Measurements from ENCODE around the gene PGAP6. TPM values are rescaled to one million over a fixed set of nuclear protein-coding genes. Genes with fewer than 3 reads are reported as not detected.

The PGAP6 gene
- polyA plus RNA-seq, 4 donors: 48.1 to 76.6 (median 64.9) TPM

DNA sequence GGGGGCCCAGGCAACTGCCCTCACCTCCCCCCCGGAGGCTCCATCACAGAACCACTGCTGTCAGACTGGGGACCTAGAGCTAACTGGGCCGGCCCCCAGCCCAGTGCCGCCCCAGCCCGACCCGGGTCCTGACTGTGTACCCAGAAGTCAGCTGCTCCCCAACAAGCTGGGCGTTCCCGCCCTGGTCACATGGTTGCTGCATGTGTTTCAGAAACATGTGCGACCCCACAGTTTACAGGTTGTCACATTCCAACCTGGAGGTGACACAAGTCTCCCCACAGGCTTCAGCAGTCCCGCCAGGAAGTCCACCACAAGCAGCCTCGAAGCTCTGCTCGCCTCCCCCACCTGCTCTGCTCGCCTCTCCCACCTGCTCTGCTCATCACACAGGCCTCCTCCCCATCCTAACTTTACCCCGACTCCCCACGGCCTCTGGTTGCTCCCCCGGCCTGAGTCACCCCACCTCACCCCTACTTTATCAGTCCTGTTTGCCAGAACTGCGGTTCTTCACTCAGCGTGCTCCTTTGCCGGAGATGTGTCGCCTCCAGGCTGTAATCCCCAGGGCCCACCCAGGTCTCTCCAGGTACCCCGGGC is 12.4 kb downstream of the PGAP6 start:
- peak overlapping the region in 2 of 3 donors; percentile 45 to 59 for H3K4me3 ChIP-seq (ENCODE audit: low read depth in 1 of 3, low read length in 3 of 3)
- peaks cover 4 to 76% (median 19%) of the 10 kb centered on the region in 3 donors for H3K36me3 ChIP-seq (ENCODE audit: control insufficient read depth in 3 of 3, insufficient read depth in 2 of 3, low read depth in 1 of 3, low read length in 3 of 3)
- DNase-seq: no peak

DNA sequence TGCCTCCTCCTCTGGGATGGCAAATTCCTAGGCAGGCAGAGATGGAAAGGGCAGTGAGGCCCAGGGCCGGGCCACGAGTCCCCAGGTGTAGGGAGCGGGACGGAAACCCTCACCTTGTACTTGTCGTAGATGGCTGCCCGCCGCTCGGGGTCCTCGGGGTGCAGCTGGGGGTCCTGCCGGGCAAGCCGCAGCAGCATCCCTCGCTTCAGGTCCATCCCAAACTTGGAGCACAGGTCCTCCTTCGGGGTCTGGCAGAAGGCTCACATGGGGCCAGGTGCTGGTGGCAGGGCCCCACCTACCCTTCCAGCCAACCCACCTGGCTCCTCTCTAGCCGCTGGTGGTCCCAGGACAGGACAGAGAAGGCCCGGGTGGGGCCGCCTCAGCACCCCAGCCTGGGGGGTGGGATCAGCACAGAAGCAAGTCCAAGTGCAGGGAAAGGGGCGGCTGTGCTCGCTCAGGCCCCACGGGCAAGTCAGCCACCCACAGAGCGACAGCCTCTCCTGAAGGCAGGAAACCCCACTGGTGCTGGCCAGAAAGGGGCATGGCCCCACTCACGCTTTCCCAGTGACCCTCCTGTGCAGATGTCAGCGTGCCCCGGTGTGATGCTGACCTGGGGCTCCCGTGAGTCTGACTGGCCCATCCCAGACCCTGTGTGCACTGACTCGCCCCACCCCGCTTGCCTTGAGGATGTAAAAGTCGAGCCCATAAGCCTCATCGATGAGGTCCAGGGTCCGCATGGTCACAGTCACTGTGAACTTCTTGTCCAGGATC is 13.2 kb downstream of the PGAP6 start:
- Histone ChIP-seq H3K27ac (ENCODE audit: low read depth in 1 of 3, low read length in 2 of 3) (no peak overlapping the region), H3K36me3 (ENCODE audit: control insufficient read depth in 3 of 3, insufficient read depth in 2 of 3, low read depth in 1 of 3, low read length in 3 of 3) (peaks cover 4 to 68% (median 13%) of the 10 kb centered on the region in 3 donors), H3K27me3 (ENCODE audit: control insufficient read depth in 3 of 3, insufficient read depth in 3 of 3, low read length in 3 of 3) (peaks cover 0 to 10% (median 0%) of the 10 kb centered on the region in 3 donors), H3K4me3 (ENCODE audit: low read depth in 1 of 3, low read length in 3 of 3) (no peak overlapping the region), H3K9me3 (ENCODE audit: control insufficient read depth in 2 of 2, insufficient read depth in 1 of 2, low read depth in 1 of 2, low read length in 1 of 2) (no peaks in the 10 kb centered on the region), H3K4me1 (ENCODE audit: control insufficient read depth in 3 of 3, insufficient read depth in 2 of 3, low read depth in 1 of 3, low read length in 2 of 3) (peaks cover 0 to 14% (median 0%) of the 10 kb centered on the region in 3 donors)
- WGBS, 3 donors: 93 to 96% (median 94%) methylated on average over 28 to 29 of the region's 29 CpGs
- FAIRE-seq: no peak
- no peak for DNase-seq

More for the DNA sequence above, 12.4 kb downstream of the PGAP6 start:
- FAIRE-seq: no peak
- no peak overlapping the region for H3K27ac ChIP-seq (ENCODE audit: low read depth in 1 of 3, low read length in 2 of 3)
- peaks cover 0 to 4% (median 0%) of the 10 kb centered on the region in 3 donors for H3K27me3 ChIP-seq (ENCODE audit: control insufficient read depth in 3 of 3, insufficient read depth in 3 of 3, low read length in 3 of 3)
- peaks cover 0 to 14% (median 0%) of the 10 kb centered on the region in 3 donors for H3K4me1 ChIP-seq (ENCODE audit: control insufficient read depth in 3 of 3, insufficient read depth in 2 of 3, low read depth in 1 of 3, low read length in 2 of 3)
- WGBS, 3 donors: 69 to 84% (median 79%) methylated on average over 20 of the region's 20 CpGs
- no peaks in the 10 kb centered on the region for H3K9me3 ChIP-seq (ENCODE audit: control insufficient read depth in 2 of 2, insufficient read depth in 1 of 2, low read depth in 1 of 2, low read length in 1 of 2)

DNA sequence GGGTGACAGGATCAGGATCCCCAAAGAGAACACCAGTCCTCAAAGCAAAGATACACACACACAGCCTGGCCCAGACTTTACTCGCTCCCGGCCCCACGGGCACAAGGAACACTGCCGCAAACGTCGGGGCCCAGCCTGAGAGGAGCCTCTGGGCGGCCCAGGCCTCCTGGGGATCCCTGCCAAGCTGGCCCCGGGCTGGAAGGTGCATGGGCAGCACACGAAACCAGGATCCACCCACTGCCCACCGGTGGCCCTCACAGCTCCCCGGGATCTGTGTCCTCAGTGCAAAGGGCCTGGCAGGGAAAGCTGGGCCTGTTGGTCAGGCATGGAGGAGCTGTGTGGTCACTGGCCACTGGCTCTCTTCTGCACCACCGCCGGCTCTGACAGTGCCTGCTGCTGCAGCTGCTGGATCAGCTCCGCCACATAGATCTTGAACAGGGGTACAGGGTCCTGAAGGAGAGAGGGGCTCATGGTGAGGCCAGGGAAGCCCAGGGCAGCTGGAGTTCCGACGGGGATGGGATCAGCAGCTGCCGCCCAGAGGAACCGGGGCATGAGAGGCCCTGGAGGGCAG is 14.4 kb downstream of the PGAP6 start:
- Histone ChIP-seq H3K4me1 (ENCODE audit: control insufficient read depth in 3 of 3, insufficient read depth in 2 of 3, low read depth in 1 of 3, low read length in 2 of 3) (peaks cover 0 to 14% (median 0%) of the 10 kb centered on the region in 3 donors), H3K27me3 (ENCODE audit: control insufficient read depth in 3 of 3, insufficient read depth in 3 of 3, low read length in 3 of 3) (peaks cover 0 to 10% (median 0%) of the 10 kb centered on the region in 3 donors), H3K4me3 (ENCODE audit: low read depth in 1 of 3, low read length in 3 of 3) (no peak overlapping the region), H3K9me3 (ENCODE audit: control insufficient read depth in 2 of 2, insufficient read depth in 1 of 2, low read depth in 1 of 2, low read length in 1 of 2) (no peaks in the 10 kb centered on the region), H3K36me3 (ENCODE audit: control insufficient read depth in 3 of 3, insufficient read depth in 2 of 3, low read depth in 1 of 3, low read length in 3 of 3) (peaks cover 4 to 56% (median 9%) of the 10 kb centered on the region in 3 donors), H3K27ac (ENCODE audit: low read depth in 1 of 3, low read length in 2 of 3) (no peak overlapping the region)
- DNase-seq (no peak), FAIRE-seq (no peak)
- WGBS, 3 donors: 95 to 98% (median 96%) methylated on average over 16 to 18 of the region's 18 CpGs

DNA sequence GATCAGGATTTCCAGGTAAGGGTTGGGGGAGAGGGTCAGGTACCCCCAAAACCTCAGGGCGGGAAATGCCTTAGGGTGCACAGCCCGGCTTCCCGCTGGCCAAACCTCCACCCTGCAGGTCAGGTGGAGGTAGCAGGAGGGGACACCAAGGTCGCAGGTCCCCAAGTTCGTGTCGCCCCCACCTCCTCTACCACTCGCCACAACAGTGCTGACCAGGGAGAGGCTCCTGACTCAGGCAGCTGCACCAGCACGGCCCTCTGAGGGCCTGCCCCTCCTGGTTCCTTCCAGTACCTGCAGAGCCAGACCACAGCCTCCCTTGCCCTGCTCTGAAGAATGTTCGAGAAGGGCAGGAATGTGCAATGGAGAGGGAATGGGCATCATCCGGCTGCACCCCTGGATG is 15.3 kb downstream of the PGAP6 start:
- FAIRE-seq: no peak
- DNase-seq: no peak

DNA sequence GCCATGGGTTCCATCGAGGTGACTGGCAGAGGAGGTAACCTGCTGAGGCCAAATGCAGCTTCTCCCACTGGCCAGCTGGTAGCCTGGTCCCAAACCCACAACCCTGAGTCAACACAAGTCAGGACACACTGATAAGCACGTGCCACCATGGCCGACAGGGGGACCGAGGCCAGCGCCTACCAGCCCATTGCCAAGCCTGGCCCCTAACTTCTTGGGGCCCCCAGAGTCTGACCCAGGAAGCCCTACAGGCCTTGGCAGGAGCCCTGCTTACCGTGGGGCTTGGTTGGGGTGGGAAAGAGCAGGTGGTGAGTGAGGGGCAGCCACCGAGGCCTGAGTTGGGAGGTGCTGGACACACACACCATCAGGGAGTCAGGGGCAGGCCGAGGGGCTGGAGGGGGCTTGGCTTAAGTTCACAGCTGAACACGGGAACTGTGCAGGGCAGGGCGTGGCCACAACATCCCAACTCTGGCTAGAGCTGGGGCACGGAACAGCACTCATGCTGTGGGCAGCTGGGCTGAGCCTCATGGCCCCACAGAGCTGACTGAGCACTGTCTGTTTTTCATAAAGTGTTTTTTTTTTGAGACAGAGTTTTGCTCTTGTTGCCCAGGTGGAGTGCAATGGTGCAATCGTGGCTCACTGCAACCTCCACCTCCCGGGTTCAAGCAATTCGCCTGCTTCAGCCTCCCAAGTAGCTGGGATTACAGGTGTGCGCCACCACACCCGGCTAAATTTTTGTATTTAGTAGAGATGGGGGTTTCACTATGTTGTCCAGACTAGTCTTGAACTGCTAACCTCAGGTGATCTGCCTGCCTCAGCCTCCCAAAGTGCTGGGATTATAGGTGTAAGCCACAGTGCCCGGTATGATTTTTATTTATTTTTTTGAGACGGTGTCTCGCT is 16.9 kb downstream of the PGAP6 start:
- Histone ChIP-seq H3K27ac (ENCODE audit: low read depth in 1 of 3, low read length in 2 of 3) (no peak overlapping the region), H3K27me3 (ENCODE audit: control insufficient read depth in 3 of 3, insufficient read depth in 3 of 3, low read length in 3 of 3) (peaks cover 0 to 10% (median 0%) of the 10 kb centered on the region in 3 donors), H3K36me3 (ENCODE audit: control insufficient read depth in 3 of 3, insufficient read depth in 2 of 3, low read depth in 1 of 3, low read length in 3 of 3) (peaks cover 4 to 42% (median 6%) of the 10 kb centered on the region in 3 donors), H3K4me1 (ENCODE audit: control insufficient read depth in 3 of 3, insufficient read depth in 2 of 3, low read depth in 1 of 3, low read length in 2 of 3) (peaks cover 0 to 12% (median 0%) of the 10 kb centered on the region in 3 donors), H3K4me3 (ENCODE audit: low read depth in 1 of 3, low read length in 3 of 3) (no peak overlapping the region), H3K9me3 (ENCODE audit: control insufficient read depth in 2 of 2, insufficient read depth in 1 of 2, low read depth in 1 of 2, low read length in 1 of 2) (no peaks in the 10 kb centered on the region)
- no peak for FAIRE-seq
- WGBS, 3 donors: 47 to 59% (median 53%) methylated on average over 18 to 19 of the region's 19 CpGs
- no peak for DNase-seq

More for the DNA sequence above, 15.3 kb downstream of the PGAP6 start:
- peaks cover 4 to 48% (median 6%) of the 10 kb centered on the region in 3 donors for H3K36me3 ChIP-seq (ENCODE audit: control insufficient read depth in 3 of 3, insufficient read depth in 2 of 3, low read depth in 1 of 3, low read length in 3 of 3)
- 92 to 96% (median 94%) methylated on average over 10 of the region's 10 CpGs for WGBS, 3 donors
- H3K4me1 ChIP-seq (ENCODE audit: control insufficient read depth in 3 of 3, insufficient read depth in 2 of 3, low read depth in 1 of 3, low read length in 2 of 3): peaks cover 0 to 18% (median 0%) of the 10 kb centered on the region in 3 donors
- no peaks in the 10 kb centered on the region for H3K9me3 ChIP-seq (ENCODE audit: control insufficient read depth in 2 of 2, insufficient read depth in 1 of 2, low read depth in 1 of 2, low read length in 1 of 2)
- peaks cover 0 to 10% (median 0%) of the 10 kb centered on the region in 3 donors for H3K27me3 ChIP-seq (ENCODE audit: control insufficient read depth in 3 of 3, insufficient read depth in 3 of 3, low read length in 3 of 3)
- H3K27ac ChIP-seq (ENCODE audit: low read depth in 1 of 3, low read length in 2 of 3): no peak overlapping the region
- H3K4me3 ChIP-seq (ENCODE audit: low read depth in 1 of 3, low read length in 3 of 3): no peak overlapping the region

DNA sequence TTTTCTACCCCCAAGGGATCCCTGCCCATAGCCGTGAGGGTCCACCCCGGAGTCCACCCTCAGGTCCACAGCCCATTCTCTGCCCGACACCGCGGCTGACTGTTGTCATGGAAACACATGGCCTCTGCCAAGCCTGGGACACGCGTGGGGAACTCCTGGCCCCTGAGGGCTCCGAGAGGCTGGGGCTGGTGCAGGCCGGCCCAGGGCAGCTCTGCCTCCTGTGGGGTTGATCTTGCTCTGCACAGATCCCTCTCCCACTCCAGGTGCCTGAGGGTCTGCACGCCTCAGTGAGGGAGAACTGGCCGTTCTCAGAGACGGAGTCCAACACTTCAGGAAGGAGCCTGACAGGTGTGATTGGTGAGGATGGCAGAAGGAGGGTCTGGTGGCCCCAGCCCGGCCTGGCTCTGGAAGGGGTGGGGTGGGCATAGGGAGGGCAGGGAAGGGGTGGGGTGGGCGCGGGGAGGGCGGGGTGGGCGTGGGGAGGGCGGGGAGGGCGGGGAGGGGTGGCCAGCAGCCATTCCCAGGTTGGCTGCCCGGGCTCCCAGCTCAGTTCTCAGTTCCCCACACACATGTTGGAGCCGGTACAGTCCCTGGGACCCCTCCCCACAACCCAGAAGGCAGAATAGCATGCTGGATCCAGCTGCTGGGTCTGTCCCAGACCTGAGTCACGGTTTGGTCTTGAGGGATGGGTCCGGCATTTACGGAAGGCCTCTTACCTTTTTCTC is 17.9 kb downstream of the PGAP6 start:
- no peak for DNase-seq
- H3K36me3 ChIP-seq (ENCODE audit: control insufficient read depth in 3 of 3, insufficient read depth in 2 of 3, low read depth in 1 of 3, low read length in 3 of 3): peaks cover 4 to 33% (median 6%) of the 10 kb centered on the region in 3 donors
- H3K4me1 ChIP-seq (ENCODE audit: control insufficient read depth in 3 of 3, insufficient read depth in 2 of 3, low read depth in 1 of 3, low read length in 2 of 3): peaks cover 0 to 5% (median 0%) of the 10 kb centered on the region in 3 donors
- FAIRE-seq: no peak
- H3K27me3 ChIP-seq (ENCODE audit: control insufficient read depth in 3 of 3, insufficient read depth in 3 of 3, low read length in 3 of 3): peaks cover 0 to 10% (median 0%) of the 10 kb centered on the region in 3 donors
- no peak overlapping the region for H3K4me3 ChIP-seq (ENCODE audit: low read depth in 1 of 3, low read length in 3 of 3)
- H3K9me3 ChIP-seq (ENCODE audit: control insufficient read depth in 2 of 2, insufficient read depth in 1 of 2, low read depth in 1 of 2, low read length in 1 of 2): no peaks in the 10 kb centered on the region
- H3K27ac ChIP-seq (ENCODE audit: low read depth in 1 of 3, low read length in 2 of 3): no peak overlapping the region
- 19 to 38% (median 33%) methylated on average over 18 to 23 of the region's 24 CpGs for WGBS, 3 donors

DNA sequence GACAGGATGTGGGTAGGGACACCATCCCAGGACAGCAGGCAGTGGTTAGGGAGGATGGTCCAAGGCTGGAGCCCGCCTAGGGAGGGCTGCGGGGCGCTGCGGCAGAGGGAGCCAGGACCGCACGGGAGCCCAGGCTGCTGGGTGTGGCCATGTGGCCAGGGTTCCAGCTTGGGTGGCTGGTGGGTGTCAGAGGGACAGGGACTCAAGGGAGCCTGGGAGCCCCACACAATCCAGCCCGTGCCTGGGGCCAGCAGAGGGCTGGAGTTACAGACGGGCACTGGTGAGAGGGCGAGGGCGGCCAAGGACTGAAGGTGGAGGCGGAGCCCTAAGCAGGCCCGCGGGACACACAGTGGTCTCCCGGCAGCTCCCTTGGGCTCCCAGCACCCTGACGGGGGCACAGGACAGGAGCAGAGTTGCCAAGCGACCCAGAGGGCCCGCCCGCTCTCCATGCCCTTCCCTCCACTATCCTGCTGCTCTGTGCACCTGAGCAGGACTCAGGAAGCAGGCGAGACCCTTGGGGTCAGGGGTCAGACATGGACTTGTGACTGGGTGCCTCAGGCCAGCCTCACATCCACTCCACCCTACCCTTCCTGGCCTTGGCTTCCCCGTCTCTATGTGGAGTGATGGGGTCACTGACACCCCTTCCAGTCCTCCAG is 18.5 kb downstream of the PGAP6 start:
- H3K4me3 ChIP-seq (ENCODE audit: low read depth in 1 of 3, low read length in 3 of 3): no peak overlapping the region
- H3K9me3 ChIP-seq (ENCODE audit: control insufficient read depth in 2 of 2, insufficient read depth in 1 of 2, low read depth in 1 of 2, low read length in 1 of 2): no peaks in the 10 kb centered on the region
- H3K27ac ChIP-seq (ENCODE audit: low read depth in 1 of 3, low read length in 2 of 3): no peak overlapping the region
- DNase-seq (no peak), FAIRE-seq (no peak)
- WGBS, 3 donors: 31 to 57% (median 41%) methylated on average over 19 to 20 of the region's 20 CpGs
- peaks cover 0 to 10% (median 0%) of the 10 kb centered on the region in 3 donors for H3K27me3 ChIP-seq (ENCODE audit: control insufficient read depth in 3 of 3, insufficient read depth in 3 of 3, low read length in 3 of 3)
- peaks cover 0 to 26% (median 6%) of the 10 kb centered on the region in 3 donors for H3K36me3 ChIP-seq (ENCODE audit: control insufficient read depth in 3 of 3, insufficient read depth in 2 of 3, low read depth in 1 of 3, low read length in 3 of 3)
- H3K4me1 ChIP-seq (ENCODE audit: control insufficient read depth in 3 of 3, insufficient read depth in 2 of 3, low read depth in 1 of 3, low read length in 2 of 3): peaks cover 0 to 6% (median 0%) of the 10 kb centered on the region in 3 donors

Data from small intestine (tissue), 7 donors.